HepG2 (cell line): Measurements from ENCODE around the gene PRUNE1. TPM values are rescaled to one million over a fixed set of nuclear protein-coding genes. Genes with fewer than 3 reads are reported as not detected.

ENCODE experiments used
- HOXA3 ChIP-seq: sonication (generic); formaldehyde crosslinking; IDR thresholded peaks from 2 replicates; pipeline ENCODE4 v1.5.0; 2020; ENCODE audit warnings: missing genetic modification reagents
- HOXD1 ChIP-seq: sonication (generic); formaldehyde crosslinking; IDR thresholded peaks from 2 replicates; pipeline ENCODE4 v1.5.0; 2020; ENCODE audit warnings: missing genetic modification reagents
- KAT2B ChIP-seq: fragments of 150-350 bp; IDR thresholded peaks from 2 replicates; pipeline ENCODE4 v1.6.1; 2014; ENCODE audit warnings: low read depth, low read length, borderline replicate concordance
- MAFF ChIP-seq: IDR thresholded peaks from 2 replicates; pipeline ENCODE4 v1.6.1; 2011; ENCODE audit warnings: low read depth, low read length, improper control_type of control experiment
- MZF1 ChIP-seq: sonication (generic); formaldehyde crosslinking; IDR thresholded peaks from 2 replicates; pipeline ENCODE4 v1.8.1; 2023; ENCODE audit warnings: mild to moderate bottlenecking, missing genetic modification reagents, borderline replicate concordance
- NFIB ChIP-seq: sonication (generic); formaldehyde crosslinking; IDR thresholded peaks from 2 replicates; pipeline ENCODE4 v1.9.0; 2021; ENCODE audit warnings: missing genetic modification reagents, mild to moderate bottlenecking, borderline replicate concordance
- NFIC ChIP-seq: IDR thresholded peaks from 2 replicates; pipeline ENCODE4 v1.6.1; 2012; ENCODE audit warnings: mild to moderate bottlenecking, low read length, inconsistent platforms
- NKX3-1 ChIP-seq: sonication (generic); formaldehyde crosslinking; IDR thresholded peaks from 2 replicates; pipeline ENCODE4 v1.5.0; 2020; ENCODE audit warnings: missing genetic modification reagents
- NR1H2 ChIP-seq: sonication (generic); formaldehyde crosslinking; IDR thresholded peaks from 2 replicates; pipeline ENCODE4 v1.8.1; 2022; ENCODE audit warnings: low read depth, missing genetic modification reagents, borderline replicate concordance
- PITX1 ChIP-seq: sonication (generic); formaldehyde crosslinking; IDR thresholded peaks from 2 replicates; pipeline ENCODE4 v1.5.1; 2020; ENCODE audit warnings: mild to moderate bottlenecking, missing genetic modification reagents
- STAG1 ChIP-seq: sonication (generic); formaldehyde crosslinking; IDR thresholded peaks from 2 replicates; pipeline ENCODE4 v1.4.0; 2020; ENCODE audit warnings: missing genetic modification reagents
- SYNCRIP ChIP-seq: fragments of 200-400 bp; formaldehyde crosslinking; IDR thresholded peaks from 2 replicates; pipeline ENCODE4 v1.6.1; 2018; ENCODE audit warnings: mild to moderate bottlenecking, low read depth, low read length; ENCODE audit not compliant: insufficient read depth
- TAF15 ChIP-seq: fragments of 200-400 bp; formaldehyde crosslinking; IDR thresholded peaks from one replicate; pipeline ENCODE4 v1.6.1; 2018; ENCODE audit warnings: mild to moderate bottlenecking, low read depth, low read length; ENCODE audit not compliant: poor library complexity, severe bottlenecking
- WIZ ChIP-seq: sonication (generic); formaldehyde crosslinking; IDR thresholded peaks from 2 replicates; pipeline ENCODE4 v1.5.1; 2020; ENCODE audit warnings: mild to moderate bottlenecking, missing genetic modification reagents
- ZBTB3 ChIP-seq: sonication (generic); formaldehyde crosslinking; IDR thresholded peaks from 2 replicates; pipeline ENCODE4 v1.4.0; 2020; ENCODE audit warnings: low read depth, mild to moderate bottlenecking, moderate library complexity, missing genetic modification reagents, borderline replicate concordance
- ZNF335 ChIP-seq: sonication (generic); formaldehyde crosslinking; IDR thresholded peaks from 2 replicates; pipeline ENCODE4 v1.4.0; 2020; ENCODE audit warnings: missing genetic modification reagents
- polyA plus RNA-seq, 8 experiments: library from polyadenylated mRNA; depleted of rRNA in 3 of 8; stranded (reverse) in 7 of 8; unstranded in 1 of 8; fragments of >200 nt; fragmentation: Illumina TruSeq in 4 of 8; extraction: Trizol in 4 of 8; gene quantifications; 2 replicates each; pipeline versions ENCODE4 v1.2.1 to v1.2.3, GENCODE V29; 2011 to 2016; ENCODE audit warnings: low read depth in 4 of 8, missing spikeins in 1 of 8, mixed read lengths in 1 of 8; ENCODE audit not compliant: insufficient read depth in 1 of 8
- total RNA-seq, 5 experiments: library from RNA; depleted of rRNA; stranded (reverse); fragments of >200 nt; fragmentation: Illumina TruSeq; extraction: Trizol; gene quantifications; 2 replicates each; pipeline ENCODE4 v1.2.3, GENCODE V29; 2016; ENCODE audit warnings: low read depth in 1 of 5
- TF ChIP-seq, protein P1 (sequence below): sonication (generic); formaldehyde crosslinking; IDR thresholded peaks from 2 replicates; pipeline ENCODE4 v1.5.1; 2020; ENCODE audit warnings: mild to moderate bottlenecking, moderate library complexity, missing genetic modification reagents
- TF ChIP-seq, protein P2 (sequence below): sonication (generic); formaldehyde crosslinking; IDR thresholded peaks from 2 replicates; pipeline ENCODE4 v1.5.0; 2020; ENCODE audit warnings: missing genetic modification reagents
- TF ChIP-seq, protein P3 (sequence below): sonication (generic); formaldehyde crosslinking; IDR thresholded peaks from 2 replicates; pipeline ENCODE4 v1.8.0; 2022; ENCODE audit warnings: missing genetic modification reagents, low read depth, mild to moderate bottlenecking, borderline replicate concordance
- TF ChIP-seq, protein P4 (sequence below), 2 experiments: sonication (generic) in 1 of 2; formaldehyde crosslinking in 1 of 2; IDR thresholded peaks; 2 replicates each; pipeline versions ENCODE4 v1.4.0 to v1.6.1; 2018 to 2020; ENCODE audit warnings: missing genetic modification reagents in 2 of 2, borderline replicate concordance in 1 of 2, low read depth in 1 of 2, mild to moderate bottlenecking in 1 of 2, missing biosample characterization in 1 of 2
- TF ChIP-seq, protein P5 (sequence below): sonication (generic); formaldehyde crosslinking; IDR thresholded peaks from 2 replicates; pipeline ENCODE4 v1.4.0; 2020; ENCODE audit warnings: mild to moderate bottlenecking, missing genetic modification reagents

PRUNE1 gene
- total and polyA plus RNA-seq, 2 of the 13 experiments (the other 11 are each of a cell fraction or from before 2014, with no cell fraction given) = 19.0 to 31.9 TPM

DNA sequence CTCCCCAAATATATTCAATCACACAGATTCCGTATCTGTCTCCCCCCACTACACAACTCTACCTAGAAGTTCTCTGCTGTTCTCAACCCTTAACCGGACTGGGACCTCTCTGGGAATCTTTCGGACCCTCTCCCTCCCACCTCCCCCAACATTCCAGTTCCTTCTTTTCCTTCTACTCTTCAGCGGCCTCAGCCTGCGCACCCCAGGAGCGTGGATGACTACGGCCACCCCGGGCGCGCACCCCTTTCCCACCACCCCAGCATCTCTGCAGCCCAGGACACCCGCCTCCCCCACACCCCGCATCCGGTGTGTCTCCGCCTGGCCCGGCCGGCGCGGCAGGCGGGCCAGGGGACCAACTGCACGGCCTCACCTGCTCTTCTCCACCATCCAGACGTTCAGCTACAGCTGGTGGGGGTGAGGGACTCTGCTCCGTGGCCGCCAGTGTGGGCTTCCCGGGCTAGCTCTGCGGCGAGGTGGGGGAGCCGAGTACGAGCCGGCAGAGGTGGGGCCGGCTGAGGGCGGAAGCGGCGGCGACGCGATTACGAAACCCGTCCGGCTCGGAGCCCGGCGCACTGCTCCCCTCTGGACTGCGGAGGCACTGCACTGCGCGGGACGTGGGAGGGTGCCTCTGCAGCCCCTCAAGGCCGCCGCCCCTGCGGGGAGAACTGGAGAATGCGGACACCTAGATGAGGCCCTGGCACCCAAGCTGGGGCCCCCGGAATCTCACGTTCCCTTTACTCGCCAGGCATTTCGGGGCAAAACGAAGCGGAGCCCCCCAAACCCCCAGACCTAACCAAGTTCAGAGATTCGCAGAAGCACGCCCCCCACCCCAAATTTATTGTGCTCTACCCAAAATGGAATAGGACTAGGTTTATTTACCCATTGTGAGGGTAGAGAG lies 51.1 kb downstream of the PRUNE1 start, which contains the start of gene CDC42SE1 (continued):
- TF ChIP-seq NR1H2 (CRISPR knock-in tag) (no peak), MZF1 (CRISPR knock-in tag) (peak; percentile 66; the same call in 1 of the 2 replicates), ZBTB3 (no peak; the same call in 1 of the 2 replicates), HOXA3 (CRISPR knock-in tag) (peak; percentile 81), KAT2B (no peak), NKX3-1 (CRISPR knock-in tag) (no peak), STAG1 (CRISPR knock-in tag) (peak; percentile 34), NFIB (no peak), TAF15 (peak; percentile 37), MAFF (no peak), WIZ (CRISPR knock-in tag) (no peak), NFIC (no peak), PITX1 (CRISPR knock-in tag) (peak; percentile 91), HOXD1 (CRISPR knock-in tag) (0 out of 2 replicates have a peak, but pooled peaks have one; percentile 36), ZNF335 (CRISPR knock-in tag) (0 out of 2 replicates have a peak, but pooled peaks have one; percentile 7), SYNCRIP (no peak)
- TF ChIP-seq, protein P1, sequence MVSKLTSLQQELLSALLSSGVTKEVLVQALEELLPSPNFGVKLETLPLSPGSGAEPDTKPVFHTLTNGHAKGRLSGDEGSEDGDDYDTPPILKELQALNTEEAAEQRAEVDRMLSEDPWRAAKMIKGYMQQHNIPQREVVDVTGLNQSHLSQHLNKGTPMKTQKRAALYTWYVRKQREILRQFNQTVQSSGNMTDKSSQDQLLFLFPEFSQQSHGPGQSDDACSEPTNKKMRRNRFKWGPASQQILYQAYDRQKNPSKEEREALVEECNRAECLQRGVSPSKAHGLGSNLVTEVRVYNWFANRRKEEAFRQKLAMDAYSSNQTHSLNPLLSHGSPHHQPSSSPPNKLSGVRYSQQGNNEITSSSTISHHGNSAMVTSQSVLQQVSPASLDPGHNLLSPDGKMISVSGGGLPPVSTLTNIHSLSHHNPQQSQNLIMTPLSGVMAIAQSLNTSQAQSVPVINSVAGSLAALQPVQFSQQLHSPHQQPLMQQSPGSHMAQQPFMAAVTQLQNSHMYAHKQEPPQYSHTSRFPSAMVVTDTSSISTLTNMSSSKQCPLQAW = peak; percentile 87
- TF ChIP-seq, protein P2, sequence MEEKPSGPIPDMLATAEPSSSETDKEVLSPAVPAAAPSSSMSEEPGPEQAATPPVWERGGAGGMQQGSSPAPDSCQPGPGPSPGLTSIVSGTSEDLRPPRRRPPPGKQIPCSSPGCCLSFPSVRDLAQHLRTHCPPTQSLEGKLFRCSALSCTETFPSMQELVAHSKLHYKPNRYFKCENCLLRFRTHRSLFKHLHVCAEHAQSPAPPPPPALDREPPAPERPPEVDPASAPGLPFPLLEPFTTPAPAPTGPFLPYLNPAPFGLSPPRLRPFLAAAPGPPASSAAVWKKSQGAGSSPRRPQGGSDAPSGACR (CRISPR knock-in tag) = no peak
- TF ChIP-seq, protein P3, sequence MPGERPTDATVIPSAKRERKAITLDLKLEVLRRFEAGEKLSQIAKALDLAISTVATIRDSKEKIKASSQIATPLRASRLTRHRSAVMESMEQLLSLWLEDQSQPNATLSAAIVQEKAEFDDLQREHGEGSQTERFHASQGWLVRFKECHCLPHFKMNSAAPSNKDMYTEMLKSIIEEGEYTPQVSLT (CRISPR knock-in tag) = no peak
- TF ChIP-seq, protein P4, sequence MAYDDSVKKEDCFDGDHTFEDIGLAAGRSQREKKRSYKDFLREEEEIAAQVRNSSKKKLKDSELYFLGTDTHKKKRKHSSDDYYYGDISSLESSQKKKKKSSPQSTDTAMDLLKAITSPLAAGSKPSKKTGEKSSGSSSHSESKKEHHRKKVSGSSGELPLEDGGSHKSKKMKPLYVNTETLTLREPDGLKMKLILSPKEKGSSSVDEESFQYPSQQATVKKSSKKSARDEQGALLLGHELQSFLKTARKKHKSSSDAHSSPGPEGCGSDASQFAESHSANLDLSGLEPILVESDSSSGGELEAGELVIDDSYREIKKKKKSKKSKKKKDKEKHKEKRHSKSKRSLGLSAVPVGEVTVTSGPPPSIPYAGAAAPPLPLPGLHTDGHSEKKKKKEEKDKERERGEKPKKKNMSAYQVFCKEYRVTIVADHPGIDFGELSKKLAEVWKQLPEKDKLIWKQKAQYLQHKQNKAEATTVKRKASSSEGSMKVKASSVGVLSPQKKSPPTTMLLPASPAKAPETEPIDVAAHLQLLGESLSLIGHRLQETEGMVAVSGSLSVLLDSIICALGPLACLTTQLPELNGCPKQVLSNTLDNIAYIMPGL (CRISPR knock-in tag; IDR thresholded peaks at IDR 0.05; ENCODE audit: borderline replicate concordance in 1 of 2, low read depth in 1 of 2) = peak; percentile 95 to 99
- TF ChIP-seq, protein P5, sequence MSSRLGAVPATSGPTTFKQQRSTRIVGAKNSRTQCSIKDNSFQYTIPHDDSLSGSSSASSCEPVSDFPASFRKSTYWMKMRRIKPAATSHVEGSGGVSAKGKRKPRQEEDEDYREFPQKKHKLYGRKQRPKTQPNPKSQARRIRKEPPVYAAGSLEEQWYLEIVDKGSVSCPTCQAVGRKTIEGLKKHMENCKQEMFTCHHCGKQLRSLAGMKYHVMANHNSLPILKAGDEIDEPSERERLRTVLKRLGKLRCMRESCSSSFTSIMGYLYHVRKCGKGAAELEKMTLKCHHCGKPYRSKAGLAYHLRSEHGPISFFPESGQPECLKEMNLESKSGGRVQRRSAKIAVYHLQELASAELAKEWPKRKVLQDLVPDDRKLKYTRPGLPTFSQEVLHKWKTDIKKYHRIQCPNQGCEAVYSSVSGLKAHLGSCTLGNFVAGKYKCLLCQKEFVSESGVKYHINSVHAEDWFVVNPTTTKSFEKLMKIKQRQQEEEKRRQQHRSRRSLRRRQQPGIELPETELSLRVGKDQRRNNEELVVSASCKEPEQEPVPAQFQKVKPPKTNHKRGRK = no peak
